ENCODE results near the gene PTPMT1. TPM values are rescaled to one million over a fixed set of nuclear protein-coding genes. Genes with fewer than 3 reads are reported as not detected.
A peak's percentile ranks its signal among the peaks of the same experiment; 100 is the strongest.

Gene PTPMT1
- polyA plus RNA-seq, 4 donors = 50.1 to 59.8 (median 57.8) TPM

DNA sequence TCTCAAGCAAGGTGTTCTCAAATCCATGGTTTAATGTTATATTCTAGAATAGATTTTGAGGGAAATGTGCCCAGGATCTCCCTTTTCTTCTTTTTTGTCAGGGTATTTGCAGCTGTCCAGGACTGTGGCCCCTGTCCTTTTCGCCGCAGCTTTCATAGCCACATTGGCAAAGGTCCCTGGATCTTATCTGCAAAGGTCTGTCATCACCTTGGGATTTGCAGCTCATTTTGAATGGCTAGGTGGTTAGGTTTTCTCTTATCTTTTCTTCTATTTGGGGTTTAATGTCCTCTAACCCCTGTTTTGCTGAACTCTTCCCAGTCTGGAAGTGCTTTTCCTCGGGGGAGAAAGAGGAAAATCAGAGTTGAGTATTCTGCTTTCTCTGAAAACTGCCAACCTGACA, 40.5 kb downstream of the PTPMT1 start:
- no peak for DNase-seq (ENCODE audit: low read depth in 4 of 4, low spot score in 3 of 4)

DNA sequence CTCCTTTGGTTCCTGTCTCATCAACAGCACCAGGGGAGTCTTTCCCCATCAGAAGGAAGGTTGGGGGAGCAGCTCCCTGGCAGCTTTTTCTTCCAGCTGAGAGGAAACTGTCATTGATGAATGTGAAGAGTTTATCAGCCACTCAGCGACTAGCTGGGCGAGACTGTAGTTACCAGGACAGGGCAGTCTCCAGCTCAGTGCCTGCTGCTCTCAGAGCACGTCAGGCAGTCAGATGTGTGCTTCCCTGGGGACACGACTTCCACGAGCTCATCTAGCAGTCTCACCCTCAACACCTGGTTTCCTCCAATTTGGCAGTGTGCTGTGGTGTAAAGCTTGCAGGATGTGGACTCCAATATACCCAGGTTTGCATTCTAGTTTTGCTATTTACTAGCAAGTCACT, 41.3 kb downstream of the PTPMT1 start:
- no peak for DNase-seq (ENCODE audit: low read depth in 4 of 4, low spot score in 3 of 4)

DNA sequence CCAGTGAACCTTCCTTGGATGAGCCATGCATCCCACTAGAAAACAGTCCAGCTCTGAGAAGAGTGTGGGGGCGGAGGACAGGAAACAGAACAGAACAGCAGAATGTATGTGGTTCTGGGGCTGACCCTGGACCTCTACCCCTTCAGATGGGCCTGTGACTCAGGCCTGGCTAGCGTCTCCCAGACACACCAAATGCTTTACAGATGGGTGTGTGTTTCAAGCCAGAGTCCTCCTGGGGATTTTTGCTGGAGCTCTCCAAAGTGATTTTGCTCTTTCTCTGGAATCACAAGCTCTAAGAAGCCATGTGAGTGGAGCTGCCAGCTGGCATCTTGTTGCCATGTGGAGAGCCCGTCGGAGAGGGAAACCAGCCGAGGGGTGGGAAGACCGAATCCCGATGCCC, 42.0 kb downstream of the PTPMT1 start:
- no peak for DNase-seq (ENCODE audit: low read depth in 4 of 4, low spot score in 3 of 4)

DNA sequence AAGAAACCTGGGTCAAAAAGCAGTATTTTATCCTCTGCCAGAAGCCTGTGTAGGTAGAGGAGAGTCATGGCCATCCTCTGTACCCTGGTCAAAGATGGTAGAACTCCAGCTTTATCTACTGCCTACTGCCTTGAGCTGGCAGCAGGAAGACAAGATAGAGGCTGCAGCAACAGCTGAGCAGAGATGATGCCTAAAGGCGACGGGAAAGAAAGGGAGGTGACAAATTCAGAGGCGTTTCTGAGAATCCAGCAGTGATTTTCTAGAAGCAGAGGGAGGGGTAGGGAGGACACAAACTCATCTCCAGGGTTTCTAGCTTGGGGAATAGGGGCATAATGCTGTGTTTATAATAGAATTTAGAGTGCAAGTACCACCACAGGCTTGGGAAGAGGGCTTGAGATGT, 44.3 kb downstream of the PTPMT1 start:
- DNase-seq (ENCODE audit: low read depth in 4 of 4, low spot score in 3 of 4) = no peak

DNA sequence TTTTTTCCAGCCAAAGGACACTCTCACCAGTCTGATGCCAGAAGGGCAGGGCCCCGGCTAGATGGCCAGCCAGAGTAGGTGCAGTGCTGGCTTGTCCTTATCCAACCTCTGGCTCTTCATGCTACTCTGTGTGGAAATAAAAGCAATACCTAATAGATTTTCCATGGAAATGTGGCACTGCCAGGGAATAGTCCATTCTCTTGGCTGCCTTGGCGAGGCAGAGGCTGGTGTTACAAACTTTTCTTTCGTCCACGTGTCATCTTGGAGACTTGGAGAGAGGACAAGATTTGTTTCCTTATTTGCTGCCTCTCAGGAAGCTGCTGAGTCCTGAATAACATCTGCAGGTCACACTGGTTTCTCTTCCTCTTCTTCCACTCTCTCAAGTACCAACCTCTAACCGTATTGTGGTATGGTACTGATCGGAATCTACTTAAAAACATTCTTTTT, 46.0 kb downstream of the PTPMT1 start:
- DNase-seq (ENCODE audit: low read depth in 4 of 4, low spot score in 3 of 4) = no peak

DNA sequence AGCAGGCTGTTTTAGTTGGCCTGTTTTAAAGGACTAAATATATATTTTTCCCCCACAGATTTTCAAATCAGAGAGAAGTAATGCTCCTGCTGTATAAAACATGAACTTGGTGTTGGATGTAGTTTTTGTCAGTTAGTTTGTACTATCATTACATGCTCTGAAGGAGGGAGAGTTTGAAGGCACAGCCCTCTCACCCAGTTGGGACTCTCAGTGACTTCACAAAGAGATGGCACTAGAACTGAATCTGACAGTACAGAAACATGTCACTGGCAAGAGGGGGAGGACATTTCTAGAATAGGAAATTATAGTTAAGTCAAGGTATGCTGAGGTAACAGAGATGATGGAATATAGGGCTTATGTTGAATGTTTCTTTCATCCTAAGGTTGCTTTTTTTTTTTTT, 49.9 kb downstream of the PTPMT1 start:
- DNase-seq (ENCODE audit: low read depth in 4 of 4, low spot score in 3 of 4) = no peak

DNA sequence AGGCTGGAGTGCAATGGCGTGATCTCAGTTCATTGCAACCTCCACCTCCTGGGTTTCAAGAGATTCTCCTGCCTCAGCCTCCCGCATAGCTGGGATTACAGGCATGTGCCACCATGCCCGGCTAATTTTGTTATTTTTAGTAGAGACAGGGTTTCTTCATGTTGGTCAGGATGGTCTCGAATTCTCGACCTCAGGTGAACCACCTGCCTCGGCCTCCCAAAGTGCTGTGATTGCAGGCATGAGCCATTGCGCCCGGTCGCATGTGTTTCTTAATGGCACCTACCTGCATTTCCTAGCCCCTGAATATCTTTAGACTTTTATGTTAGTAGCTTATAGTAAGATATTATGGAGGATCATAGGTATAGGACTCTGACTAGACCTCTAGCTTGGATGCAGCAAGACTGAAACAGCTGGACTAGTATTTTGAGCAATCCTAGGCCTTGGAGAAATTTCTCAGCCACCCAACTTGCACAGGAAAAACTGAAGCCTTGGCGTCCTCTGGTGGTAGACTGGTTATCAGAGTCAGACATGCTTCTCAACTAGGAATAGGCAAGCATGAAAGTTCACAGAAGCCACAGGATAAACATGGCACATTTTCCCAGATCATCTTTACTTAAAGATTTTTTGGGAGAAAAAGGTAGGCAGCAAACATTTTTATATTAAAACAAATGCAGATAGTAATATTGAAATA, 51.5 kb downstream of the PTPMT1 start:
- DNase-seq (ENCODE audit: low read depth in 4 of 4, low spot score in 3 of 4) = peak in 1 of 4 donors; percentile 47

DNA sequence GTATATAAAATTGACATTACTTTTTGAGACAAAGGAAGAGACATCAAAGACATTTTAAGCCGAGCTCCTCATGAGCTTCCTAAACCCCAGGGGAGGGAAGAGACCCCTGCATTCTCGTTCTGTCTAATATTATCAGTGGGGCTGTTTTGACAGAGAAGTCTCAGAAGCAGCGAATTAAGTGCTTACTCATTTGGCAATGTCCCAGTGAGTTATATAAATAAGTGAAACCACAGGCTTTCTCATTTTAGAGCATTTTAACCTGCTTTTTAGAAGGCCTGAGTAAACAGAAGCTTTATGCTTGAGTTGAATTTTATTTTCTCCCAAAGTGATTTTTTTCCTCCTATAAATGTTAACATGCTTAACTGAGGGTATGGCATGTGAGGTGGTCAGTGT, 52.0 kb downstream of the PTPMT1 start:
- no peak for DNase-seq (ENCODE audit: low read depth in 4 of 4, low spot score in 3 of 4)

DNA sequence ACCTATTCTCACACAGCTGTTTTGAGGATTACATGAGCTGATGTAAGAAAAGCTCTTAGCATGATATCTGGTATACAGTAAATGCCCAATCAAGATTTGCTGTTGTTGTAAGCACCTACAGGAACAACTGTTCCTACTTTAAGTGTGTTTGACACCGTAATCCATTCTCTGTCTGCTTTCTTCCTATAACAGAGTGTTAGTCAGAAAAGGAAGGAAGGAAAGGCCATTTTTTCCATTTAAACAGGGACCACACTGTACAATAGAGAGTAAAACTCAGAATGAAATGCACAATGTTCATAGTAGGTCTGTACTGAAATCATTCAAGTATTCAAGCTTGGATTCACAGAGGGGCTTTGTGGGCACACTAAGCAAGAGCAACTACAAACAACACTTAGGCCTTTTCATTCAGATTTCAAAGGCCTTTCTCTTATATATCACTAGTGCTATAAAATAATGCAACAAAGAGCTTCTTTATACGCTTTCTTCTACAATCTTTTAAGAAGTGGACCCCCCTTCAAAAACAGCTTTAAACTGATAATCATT, 55.5 kb downstream of the PTPMT1 start:
- DNase-seq (ENCODE audit: low read depth in 4 of 4, low spot score in 3 of 4) = no peak

Other genes starting within 250 kb of the PTPMT1 start
- gene MYBPC3, start 212.9 kb upstream of the PTPMT1 start, polyA plus RNA-seq (ENCODE audit: insufficient read length in 4 of 4) = under 1 TPM; 0.04 to 0.13 (median 0.11) TPM
- gene SPI1, start 187.1 kb upstream of the PTPMT1 start, polyA plus RNA-seq (ENCODE audit: insufficient read length in 4 of 4) = 1 to 10 TPM; 2.7 to 3.7 (median 3.4) TPM
- 10 to 100 TPM; 47.0 to 73.0 (median 53.9) TPM for gene SLC39A13, start 157.0 kb upstream of the PTPMT1 start, polyA plus RNA-seq (ENCODE audit: insufficient read length in 4 of 4)
- gene PSMC3, start 139.2 kb upstream of the PTPMT1 start, polyA plus RNA-seq (ENCODE audit: insufficient read length in 4 of 4) = 100 to 1,000 TPM; 146 to 162 (median 150) TPM
- gene RAPSN, start 116.5 kb upstream of the PTPMT1 start, polyA plus RNA-seq (ENCODE audit: insufficient read length in 4 of 4) = under 1 TPM; 0.14 to 0.31 (median 0.21) TPM
- gene CELF1, start 12.5 kb upstream of the PTPMT1 start, polyA plus RNA-seq (ENCODE audit: insufficient read length in 4 of 4) = 100 to 1,000 TPM in 2 of 4 donors, 10 to 100 TPM in 2; 88.1 to 109 (median 104) TPM
- 10 to 100 TPM; 26.1 to 27.5 (median 26.5) TPM for gene KBTBD4, start 13.4 kb downstream of the PTPMT1 start, polyA plus RNA-seq (ENCODE audit: insufficient read length in 4 of 4)
- gene NDUFS3, start 13.5 kb downstream of the PTPMT1 start, polyA plus RNA-seq (ENCODE audit: insufficient read length in 4 of 4) = 100 to 1,000 TPM; 146 to 149 (median 148) TPM
- gene FAM180B, start 21.1 kb downstream of the PTPMT1 start, polyA plus RNA-seq (ENCODE audit: insufficient read length in 4 of 4) = under 1 TPM; 0.19 to 0.40 (median 0.26) TPM
- gene C1QTNF4, start 28.8 kb downstream of the PTPMT1 start, polyA plus RNA-seq (ENCODE audit: insufficient read length in 4 of 4) = 10 to 100 TPM in 1 of 4 donors, 1 to 10 TPM in 3; 5.4 to 12.0 (median 6.1) TPM
- gene MTCH2, start 77.0 kb downstream of the PTPMT1 start, polyA plus RNA-seq (ENCODE audit: insufficient read length in 4 of 4) = 100 to 1,000 TPM; 120 to 135 (median 126) TPM
- gene AGBL2, start 149.8 kb downstream of the PTPMT1 start, polyA plus RNA-seq (ENCODE audit: insufficient read length in 4 of 4) = 10 to 100 TPM in 1 of 4 donors, 1 to 10 TPM in 3; 8.2 to 10.5 (median 9.0) TPM
- 100 to 1,000 TPM in 3 of 4 donors, 10 to 100 TPM in 1; 94.6 to 131 (median 108) TPM for gene FNBP4, start 201.7 kb downstream of the PTPMT1 start, polyA plus RNA-seq (ENCODE audit: insufficient read length in 4 of 4)

Measured in right renal pelvis (tissue), 4 donors.